COLO668 (cell line): ENCODE measurements around the gene CLNK.

Experiments
- DNase-seq: peaks from one replicate; lab custom pipeline; 2025; ENCODE audit not compliant: unreplicated experiment; lab: John Stamatoyannopoulos, UW

The CLNK gene

GRCh38 chr4:10664408-10664807, 20.2 kb downstream of the CLNK start:
- no peak for DNase-seq

- DNase-seq: no peak
Measured at GRCh38 chr4:10662937-10663336, 21.6 kb downstream of the CLNK start.

DNA sequence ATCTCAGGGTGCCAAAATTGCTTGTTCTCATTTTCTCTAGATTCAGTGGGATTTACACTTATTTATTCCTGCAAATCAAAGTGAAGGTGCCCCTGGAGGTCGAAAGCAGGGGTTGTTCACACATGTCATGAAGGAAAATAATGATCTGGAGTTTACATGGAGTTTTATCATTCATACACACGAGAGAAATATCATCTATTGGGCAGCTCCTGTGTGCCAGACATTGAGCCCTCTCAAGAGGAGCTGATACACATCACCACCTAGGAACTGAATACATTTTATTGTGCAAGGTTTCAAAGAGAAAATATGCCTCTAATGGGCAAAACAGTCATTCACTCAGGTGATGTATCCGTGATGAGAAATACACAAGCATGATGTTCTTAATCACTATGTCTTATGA, 23.5 kb downstream of the CLNK start:
- DNase-seq: no peak

GRCh38 chr4:10659251-10659650, 25.3 kb downstream of the CLNK start:
- DNase-seq: no peak

DNA sequence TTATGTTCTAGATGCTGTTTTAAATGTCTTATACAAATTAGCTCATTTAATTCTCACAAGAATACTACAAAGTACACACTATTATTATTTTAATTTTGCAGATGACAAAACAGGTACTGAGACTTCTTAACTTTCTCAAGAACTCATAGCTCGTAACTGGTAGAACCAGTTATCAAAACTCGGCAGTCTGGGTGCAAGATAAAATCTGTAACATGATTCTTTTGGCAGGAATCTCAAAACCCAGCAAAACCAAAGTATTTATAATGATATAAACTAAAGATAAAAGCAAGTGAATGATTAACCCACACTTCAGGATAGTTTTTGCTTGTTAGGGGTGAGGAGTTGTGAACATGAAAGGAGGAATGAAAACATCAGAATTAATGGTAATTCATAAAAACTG, 27.6 kb downstream of the CLNK start:
- DNase-seq: no peak

DNA sequence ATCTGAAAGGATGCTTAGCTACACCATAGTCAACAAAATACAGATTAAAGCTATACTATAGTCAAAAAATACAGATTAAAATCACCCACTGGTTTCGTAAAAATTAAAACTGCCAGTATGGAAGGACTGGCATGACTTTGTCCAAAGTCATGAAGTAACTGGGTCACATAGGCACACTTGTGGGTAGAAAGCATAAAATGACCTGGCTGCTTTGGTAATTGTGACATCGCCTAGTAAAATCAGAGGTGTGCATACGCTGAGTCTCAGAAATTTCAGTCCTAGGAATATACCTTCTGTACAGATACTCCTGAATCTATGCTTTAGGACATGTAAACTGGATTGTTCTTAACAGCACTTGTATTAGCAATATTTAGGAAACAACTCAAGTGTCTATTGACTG, 28.1 kb downstream of the CLNK start:
- DNase-seq: no peak

DNA sequence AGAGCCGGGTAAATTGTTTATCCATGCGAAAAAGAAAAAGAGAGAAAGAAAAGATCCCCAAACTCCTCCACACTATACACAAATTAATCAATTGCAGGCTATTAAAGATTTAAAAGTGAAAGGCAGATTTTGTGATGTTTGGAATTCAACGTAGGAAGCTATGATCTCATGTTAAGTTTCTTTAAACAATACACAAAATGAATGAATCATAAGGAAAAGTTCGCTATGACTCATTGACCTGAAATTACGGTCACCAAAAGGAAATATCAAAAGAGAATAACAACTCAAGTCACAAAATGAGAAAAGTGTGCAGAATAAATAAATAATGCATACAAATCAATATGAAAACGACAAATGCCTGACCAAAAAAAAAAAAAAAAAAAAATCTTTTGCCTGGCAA, 28.6 kb downstream of the CLNK start:
- DNase-seq: no peak

DNA sequence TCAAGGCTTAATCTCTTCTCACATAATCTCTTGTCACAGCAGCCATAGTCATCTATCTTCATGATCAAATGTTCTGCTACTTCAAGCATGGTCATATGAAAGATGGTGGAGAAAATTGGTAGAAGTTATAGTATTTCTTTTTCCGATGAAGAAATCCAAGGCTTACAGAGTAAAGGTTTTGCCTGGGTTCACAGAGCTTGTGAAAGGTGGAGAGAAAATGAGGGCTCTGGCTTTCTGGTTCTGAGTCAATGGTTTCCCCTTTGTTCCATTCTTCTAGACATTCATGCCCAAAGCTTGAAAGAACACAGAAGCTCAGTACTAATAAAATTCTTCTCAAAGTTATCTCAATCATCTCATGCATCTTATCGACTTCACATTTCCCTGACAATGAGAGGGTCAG, 36.1 kb downstream of the CLNK start:
- no peak for DNase-seq

DNA sequence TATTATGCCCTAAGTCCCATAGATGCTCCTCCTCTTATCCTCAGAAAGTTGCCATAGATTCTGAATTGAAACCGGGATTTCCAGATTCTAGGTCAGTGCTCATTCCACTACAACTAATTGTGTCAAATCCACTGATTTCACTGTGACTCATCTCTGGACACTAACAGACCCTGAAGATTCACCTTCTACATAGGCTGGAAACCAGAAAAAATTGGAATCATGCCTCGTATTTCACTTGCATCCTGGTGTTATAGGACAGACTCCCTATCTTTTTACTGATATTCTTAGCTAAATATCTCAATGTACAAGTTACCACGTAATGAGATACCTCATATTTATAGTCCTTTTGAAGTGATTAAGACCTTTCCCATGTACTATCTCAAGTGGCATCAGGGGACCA, 36.7 kb downstream of the CLNK start:
- DNase-seq: no peak

GRCh38 chr4:10643600-10644425, 40.8 kb downstream of the CLNK start:
- DNase-seq: no peak

- no peak for DNase-seq
Measured at GRCh38 chr4:10640561-10641201, 43.9 kb downstream of the CLNK start.

DNA sequence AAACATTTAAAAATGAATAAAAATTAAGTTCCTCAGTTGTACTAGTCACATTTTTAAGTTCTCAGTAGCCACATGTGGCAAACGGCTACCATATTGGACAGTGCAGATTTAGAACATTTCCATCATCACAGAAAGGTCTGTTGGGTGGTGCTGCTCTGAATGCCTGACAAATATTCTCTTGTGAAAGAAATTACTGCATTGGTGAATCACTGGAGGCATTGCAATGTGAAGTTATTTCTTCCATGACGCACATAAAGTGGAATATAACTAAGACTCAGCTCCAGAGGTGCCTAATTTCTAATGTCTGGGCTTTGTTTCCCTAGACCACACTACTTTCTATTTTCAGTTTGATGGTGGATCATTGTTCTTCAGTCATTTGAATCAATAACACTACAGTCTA, 44.9 kb downstream of the CLNK start:
- no peak for DNase-seq

DNA sequence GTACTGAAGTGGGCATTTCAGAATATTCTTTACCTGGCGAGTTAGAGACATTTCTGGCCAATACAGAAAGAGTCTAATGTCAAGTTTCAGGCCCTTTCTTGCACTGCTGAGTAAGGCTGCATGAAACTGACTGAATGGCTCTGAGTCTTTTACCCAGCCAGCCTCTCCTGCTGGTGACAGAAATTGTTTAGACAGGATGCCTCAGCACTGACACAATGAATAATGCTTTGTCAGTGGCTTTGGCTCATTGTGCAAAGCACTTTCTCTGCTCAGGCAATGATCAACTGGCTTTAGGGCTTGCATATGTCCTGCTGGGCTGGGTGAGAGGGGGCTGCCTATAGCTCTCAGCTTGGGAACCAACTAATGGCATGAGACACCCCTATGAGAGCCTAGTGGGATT, 45.5 kb downstream of the CLNK start:
- DNase-seq: no peak

DNA sequence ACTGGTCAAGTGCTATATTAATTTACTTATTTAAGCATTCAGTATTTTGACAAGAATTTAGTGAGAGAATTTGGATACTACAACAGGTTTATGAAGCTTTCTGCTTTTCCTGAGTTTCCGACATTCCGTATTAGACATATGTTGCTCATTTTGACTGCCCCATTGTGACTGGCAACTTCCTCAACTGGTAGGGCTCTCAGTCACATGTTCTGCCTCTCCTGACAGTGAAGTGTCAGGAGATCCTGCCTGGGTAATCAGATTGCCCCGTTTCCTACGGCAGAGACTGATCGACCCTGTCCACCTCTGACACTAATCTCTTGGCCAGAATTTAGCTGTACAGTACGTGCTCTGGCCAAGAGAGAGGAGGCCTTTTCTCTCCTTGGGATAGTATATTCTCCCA, 49.5 kb downstream of the CLNK start:
- DNase-seq: no peak

GRCh38 chr4:10629394-10629793, 55.2 kb downstream of the CLNK start:
- DNase-seq: no peak

DNA sequence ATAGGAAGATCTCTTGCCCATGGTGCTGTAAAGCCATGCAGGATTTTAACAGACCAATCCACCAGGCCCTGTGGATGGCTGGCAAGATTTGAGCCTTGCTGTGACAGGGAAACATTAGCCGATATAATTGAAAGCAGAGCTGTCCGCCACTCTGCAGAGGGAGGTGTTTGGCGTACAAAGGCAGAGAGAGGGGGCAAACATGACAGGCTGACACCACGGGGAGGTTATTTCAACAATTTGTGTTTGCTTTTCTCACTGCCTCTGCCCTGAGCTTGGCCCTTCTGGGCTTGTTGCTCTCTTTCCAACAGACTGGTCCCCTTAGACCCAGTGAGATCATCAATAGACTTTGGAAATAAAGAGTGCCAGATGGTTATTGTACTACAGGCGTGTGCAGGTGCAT, 59.4 kb downstream of the CLNK start:
- DNase-seq: peak; percentile 79

DNA sequence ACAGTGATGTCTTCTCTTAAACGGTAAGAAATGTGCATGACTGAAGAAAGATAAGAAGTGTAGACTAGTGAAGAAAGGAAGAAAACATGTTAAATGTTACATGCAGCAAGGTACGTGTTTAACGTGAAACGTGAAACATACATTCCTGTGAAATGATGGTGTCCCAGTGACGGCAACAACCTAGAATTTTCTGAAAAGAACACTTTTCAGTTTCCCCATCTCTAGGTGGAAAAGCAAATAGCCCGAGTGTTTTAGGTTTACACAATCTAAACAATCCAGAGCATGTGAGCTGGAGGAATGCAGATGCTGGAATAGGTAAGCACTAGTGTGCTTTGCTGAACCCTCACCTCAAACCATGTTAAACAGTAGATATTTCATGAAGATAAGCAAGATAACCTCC, 60.7 kb downstream of the CLNK start:
- no peak for DNase-seq

DNA sequence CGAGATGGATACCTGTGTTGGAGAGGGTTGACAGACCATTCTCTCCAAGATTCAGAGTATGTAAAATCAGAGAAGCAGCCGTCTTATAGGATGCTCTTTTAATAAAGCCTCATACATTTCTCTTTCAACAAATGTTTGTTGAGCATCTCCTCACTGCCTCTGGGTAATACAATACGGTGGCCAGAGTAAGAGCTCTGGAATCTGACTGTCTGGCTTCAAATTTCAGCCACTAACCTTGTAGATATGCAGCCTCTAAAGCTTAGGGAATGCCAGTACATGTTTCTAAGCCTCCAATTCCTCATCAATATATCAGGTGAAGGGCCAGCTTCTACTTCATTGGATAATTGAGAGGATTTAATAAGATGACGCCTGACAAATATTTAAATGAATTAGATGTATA, 61.3 kb downstream of the CLNK start:
- DNase-seq: no peak

DNA sequence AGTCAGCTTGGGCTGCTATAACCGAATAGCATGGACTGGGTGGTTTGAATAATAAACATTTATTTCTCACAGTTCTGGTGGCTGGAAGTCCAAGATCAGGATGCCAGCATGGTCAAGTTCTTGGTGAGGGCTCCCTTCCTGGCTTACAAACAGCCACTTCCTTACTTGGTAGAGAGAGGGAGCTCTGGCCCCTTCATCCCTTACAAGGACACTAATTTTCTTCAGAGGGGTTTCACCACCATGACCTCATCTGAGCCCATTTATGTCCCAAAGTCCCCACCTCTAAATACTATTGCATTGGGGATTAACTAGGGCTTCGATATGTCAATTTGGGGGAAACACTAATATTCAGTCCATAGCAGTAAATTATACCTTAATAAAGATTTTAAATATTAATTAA, 61.8 kb downstream of the CLNK start:
- DNase-seq: no peak

- peak; percentile 26 for DNase-seq
Measured at GRCh38 chr4:10620935-10621488, 63.6 kb downstream of the CLNK start.

GRCh38 chr4:10619855-10620254, 64.7 kb downstream of the CLNK start:
- no peak for DNase-seq

GRCh38 chr4:10619220-10619619, 65.3 kb downstream of the CLNK start:
- peak; percentile 65 for DNase-seq
